H1 (cell line): ENCODE data around the gene TTC13. TPM values are rescaled to one million over a fixed set of nuclear protein-coding genes. Genes with fewer than 3 reads are reported as not detected.

Source experiments
- CTCF ChIA-PET: fragments of 300-600 bp; sonication (Branson Sonifier 250); formaldehyde crosslinking; loops from one replicate; lab custom pipeline; 2021; ENCODE audit not compliant: partially characterized antibody; lab: Charles Lee
- POLR2A ChIA-PET: fragments of 300-600 bp; sonication (Branson Sonifier 250); formaldehyde crosslinking; loops from one replicate; lab custom pipeline; 2021; ENCODE audit warnings: inconsistent platforms; ENCODE audit not compliant: partially characterized antibody; lab: Charles Lee
- DNase-seq, 2 experiments: peaks; one replicate each; pipeline versions ENCODE4 v3.0.0 to v3.0.0-alpha.2; 2010 to 2022; ENCODE audit warnings: low spot score in 2 of 2, low read depth in 1 of 2, mixed read lengths in 1 of 2
- FAIRE-seq: peaks from 2 replicates; lab custom pipeline; 2011; peaks lifted over from hg19 to GRCh38; lab: Jason Lieb, UNC
- H2AFZ ChIP-seq: 2 replicates; pipeline ENCODE4 v1.8.1; 2012; ENCODE audit warnings: low read length, inconsistent platforms
- H2AK5ac ChIP-seq: 2 replicates; pipeline ENCODE4 v1.6.1; 2013; ENCODE audit warnings: low read depth, low read length
- H2BK120ac ChIP-seq: replicated peaks from 2 replicates; pipeline ENCODE3; 2013; ENCODE audit warnings: low read depth, low read length, inconsistent platforms
- H2BK12ac ChIP-seq: 2 replicates; pipeline ENCODE4 v1.6.1; 2013; ENCODE audit warnings: low read depth, low read length
- H2BK15ac ChIP-seq: 2 replicates; pipeline ENCODE4 v1.6.1; 2013; ENCODE audit warnings: low read length
- H2BK20ac ChIP-seq: 2 replicates; pipeline ENCODE4 v1.6.1; 2013; ENCODE audit warnings: low read length
- H2BK5ac ChIP-seq: 2 replicates; pipeline ENCODE4 v1.6.1; 2013; ENCODE audit warnings: low read depth, low read length
- H3K14ac ChIP-seq: 2 replicates; pipeline ENCODE4 v1.6.1; 2013; ENCODE audit warnings: inconsistent platforms; ENCODE audit not compliant: insufficient read length
- H3K18ac ChIP-seq: 2 replicates; pipeline ENCODE4 v1.6.1; 2013; ENCODE audit warnings: low read length; ENCODE audit errors: extremely low read depth
- H3K23ac ChIP-seq: 2 replicates; pipeline ENCODE4 v1.6.1; 2013; ENCODE audit warnings: inconsistent platforms; ENCODE audit not compliant: insufficient read length
- H3K23me2 ChIP-seq: 2 replicates; pipeline ENCODE4 v1.6.1; 2013; ENCODE audit warnings: low read depth, low read length
- H3K27ac ChIP-seq: 2 replicates; pipeline ENCODE4 v1.6.1; 2011; ENCODE audit warnings: low read depth, low read length, inconsistent platforms
- H3K27me3 ChIP-seq, 4 experiments: replicated peaks in 1 of 4; 1 replicate in 1 of 4; 2 replicates in 3 of 4; pipeline versions ENCODE4 v1.6.1 to v1.8.1; 2011 to 2013; ENCODE audit warnings: low read length in 3 of 4, mild to moderate bottlenecking in 3 of 4, inconsistent platforms in 2 of 4, mixed read lengths in 2 of 4, moderate library complexity in 1 of 4; ENCODE audit not compliant: control insufficient read depth in 3 of 4, insufficient read depth in 3 of 4; ENCODE audit errors: extremely low read depth in 1 of 4
- H3K36me3 ChIP-seq, 4 experiments: 2 replicates each; pipeline versions ENCODE4 v1.6.1 to v1.8.1; 2011 to 2013; ENCODE audit warnings: mild to moderate bottlenecking in 4 of 4, low read length in 3 of 4, moderate library complexity in 2 of 4, control low read depth in 1 of 4, inconsistent platforms in 1 of 4; ENCODE audit not compliant: insufficient read depth in 4 of 4, control insufficient read depth in 2 of 4
- H3K4ac ChIP-seq: replicated peaks from 2 replicates; pipeline ENCODE3; 2013; ENCODE audit warnings: low read length, low read depth, mixed read lengths, inconsistent platforms; ENCODE audit not compliant: insufficient read length
- H3K4me1 ChIP-seq, 4 experiments: replicated peaks in 1 of 4; 1 replicate in 1 of 4; 2 replicates in 3 of 4; pipeline versions ENCODE4 v1.6.1 to v1.8.1; 2011 to 2013; ENCODE audit warnings: low read length in 3 of 4, inconsistent platforms in 2 of 4, mixed read lengths in 1 of 4; ENCODE audit not compliant: insufficient read depth in 4 of 4, control insufficient read depth in 3 of 4
- H3K4me2 ChIP-seq, 2 experiments: 2 replicates each; pipeline versions ENCODE4 v1.6.1 to v1.8.1; 2011 to 2013; ENCODE audit warnings: low read depth in 2 of 2, low read length in 2 of 2, control low read depth in 1 of 2, inconsistent platforms in 1 of 2, mild to moderate bottlenecking in 1 of 2; ENCODE audit not compliant: insufficient read depth in 1 of 2
- H3K4me3 ChIP-seq, 4 experiments: fragments of 200-600, 300-600 bp in 1 of 4; sonication (generic), shearing (Covaris generic), sonication (Bioruptor Twin) in 1 of 4; 2 replicates each; pipeline versions ENCODE4 v1.5.1 to v1.8.1; 2011 to 2016; ENCODE audit warnings: low read length in 4 of 4, low read depth in 3 of 4, control low read depth in 2 of 4, inconsistent platforms in 2 of 4, mild to moderate bottlenecking in 2 of 4, mixed read lengths in 1 of 4, moderate library complexity in 1 of 4; ENCODE audit not compliant: insufficient read depth in 2 of 4; ENCODE audit errors: extremely low read depth in 1 of 4
- H3K56ac ChIP-seq: replicated peaks from 2 replicates; pipeline ENCODE3; 2013; ENCODE audit warnings: low read depth, mild to moderate bottlenecking, mixed read lengths, low read length, inconsistent platforms; ENCODE audit not compliant: insufficient read length
- H3K79me1 ChIP-seq: 2 replicates; pipeline ENCODE4 v1.6.1; 2013; ENCODE audit warnings: low read depth, low read length, control low read depth
- H3K79me2 ChIP-seq, 2 experiments: 2 replicates each; pipeline versions ENCODE4 v1.6.1 to v1.8.1; 2012 to 2013; ENCODE audit warnings: low read length in 2 of 2, mild to moderate bottlenecking in 2 of 2, inconsistent platforms in 1 of 2; ENCODE audit not compliant: insufficient read depth in 2 of 2, control insufficient read depth in 1 of 2
- H3K9ac ChIP-seq, 4 experiments: replicated peaks in 1 of 4; 1 replicate in 1 of 4; 2 replicates in 3 of 4; pipeline versions ENCODE4 v1.6.1 to v1.8.1; 2011 to 2013; ENCODE audit warnings: low read depth in 3 of 4, low read length in 3 of 4, control low read depth in 2 of 4, mild to moderate bottlenecking in 2 of 4, moderate library complexity in 2 of 4, inconsistent platforms in 1 of 4; ENCODE audit errors: extremely low read depth in 1 of 4
- H3K9me3 ChIP-seq, 2 experiments: 2 replicates each; pipeline versions ENCODE4 v1.6.1 to v1.8.1; 2012 to 2013; ENCODE audit warnings: mild to moderate bottlenecking in 2 of 2, moderate library complexity in 2 of 2, control low read depth in 1 of 2, inconsistent platforms in 1 of 2, low read depth in 1 of 2, low read length in 1 of 2, mixed read lengths in 1 of 2; ENCODE audit not compliant: insufficient read depth in 2 of 2
- H4K20me1 ChIP-seq, 2 experiments: replicated peaks in 1 of 2; 2 replicates each; pipeline versions ENCODE3 to v1.8.1; 2011 to 2013; ENCODE audit warnings: inconsistent platforms in 2 of 2, low read length in 2 of 2, mild to moderate bottlenecking in 1 of 2; ENCODE audit not compliant: insufficient read depth in 2 of 2, control insufficient read depth in 1 of 2
- H4K5ac ChIP-seq: 2 replicates; pipeline ENCODE4 v1.6.1; 2013; ENCODE audit warnings: low read length, low read depth, mixed read lengths, inconsistent platforms; ENCODE audit not compliant: insufficient read length
- H4K8ac ChIP-seq: 2 replicates; pipeline ENCODE4 v1.8.0; 2013; ENCODE audit warnings: mild to moderate bottlenecking, moderate library complexity, low read length, inconsistent platforms; ENCODE audit not compliant: insufficient read depth; ENCODE audit errors: extremely low read depth
- H4K91ac ChIP-seq: replicated peaks from 2 replicates; pipeline ENCODE3; 2013; ENCODE audit warnings: low read length, mixed read lengths, inconsistent platforms; ENCODE audit not compliant: insufficient read length
- CEBPB ChIP-seq: IDR thresholded peaks from 2 replicates; pipeline ENCODE4 v1.6.1; 2012; ENCODE audit warnings: low read depth, low read length
- KDM1A ChIP-seq: fragments of 200-600, 300-600 bp; sonication (generic); IDR thresholded peaks from 2 replicates; pipeline ENCODE4 v1.7.1; 2016; ENCODE audit warnings: mild to moderate bottlenecking, low read length, borderline replicate concordance
- SIX5 ChIP-seq: IDR thresholded peaks from 2 replicates; pipeline ENCODE4 v1.6.1; 2011; ENCODE audit warnings: mild to moderate bottlenecking, low read depth, low read length
- WGBS, 2 experiments: shearing (Covaris generic) in 1 of 2; methylation state at CpG; one replicate each; pipeline versions ENCODE4 v1.1.6 to v1.1.7; 2013 to 2015; ENCODE audit warnings: low lambda C conversion rate in 2 of 2, mixed read lengths in 2 of 2, inconsistent platforms in 1 of 2, low coverage in 1 of 2, missing lambda C conversion rate in 1 of 2; ENCODE audit not compliant: insufficient replicate concordance in 2 of 2, insufficient coverage in 1 of 2, insufficient read length in 1 of 2; ENCODE audit errors: extremely low coverage in 1 of 2, missing lambda C conversion rate in 1 of 2; 5-methylcytosine and 5-hydroxymethylcytosine counted together
- polyA plus RNA-seq, 7 experiments: library from polyadenylated mRNA; depleted of rRNA in 3 of 7; stranded (reverse) in 5 of 7; unstranded in 2 of 7; fragments of >200 nt in 5 of 7; fragments of 200-250 nt in 2 of 7; gene quantifications; 1 replicate in 5 of 7; 2 replicates in 1 of 7; 4 replicates in 1 of 7; pipeline versions ENCODE4 v1.2.1 to v1.2.3, GENCODE V29; 2011 to 2013; ENCODE audit warnings: missing spikeins in 2 of 7, mixed read lengths in 2 of 7
- total RNA-seq: library from RNA; stranded (reverse); fragmentation: NEBNext Ultra II Directional; extraction: Animal tissue kit (Norgen Biotek cat#: 25700); gene quantifications from 2 replicates; pipeline ENCODE4 v1.2.1, GENCODE V29; 2021

The TTC13 gene
- total and polyA plus RNA-seq, 2 of the 8 experiments (the other 6 are each of a cell fraction or from before 2014, with no cell fraction given): 3.1 to 7.1 TPM

DNA sequence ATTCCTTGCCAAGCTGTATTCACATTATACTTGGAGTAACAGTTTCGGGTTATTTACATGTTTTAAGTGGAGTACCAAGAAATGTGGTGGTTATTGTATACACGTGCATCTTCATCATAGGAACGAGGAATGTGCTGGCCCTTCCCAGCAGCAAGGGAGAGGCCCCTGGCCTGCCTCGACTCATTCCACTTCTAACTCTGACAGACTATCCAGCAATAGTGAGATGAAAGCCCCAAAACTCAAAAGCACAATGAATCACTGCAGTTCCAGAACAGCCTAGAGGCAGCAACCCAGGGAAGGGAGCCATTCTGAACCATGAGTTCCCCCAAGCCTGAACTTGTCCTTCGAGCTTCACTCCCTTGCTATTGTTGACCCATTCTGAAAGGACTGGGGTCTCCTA lies 38.3 kb upstream of the TTC13 start:
- H3K4ac ChIP-seq: no peak overlapping the region
- H2BK5ac ChIP-seq: no peak overlapping the region
- POLR2A ChIA-PET: no interaction called here
- H4K20me1 ChIP-seq: peaks cover 0 to 3% of the 10 kb centered on the region in 2 experiments
- no peak overlapping the region for H3K23ac ChIP-seq
- no peaks in the 10 kb centered on the region for H3K79me2 ChIP-seq
- TF ChIP-seq CEBPB (no peak), SIX5 (no peak), KDM1A (no peak)
- H2BK12ac ChIP-seq: no peak overlapping the region
- no peak overlapping the region for H2AK5ac ChIP-seq
- peaks cover 0 to 6% (median 2%) of the 10 kb centered on the region in 4 experiments; a peak in 3 of 7 replicates for H3K27me3 ChIP-seq
- no peak overlapping the region for H4K8ac ChIP-seq
- no peaks in the 10 kb centered on the region for H3K9me3 ChIP-seq
- FAIRE-seq: no peak
- H2BK15ac ChIP-seq: no peak overlapping the region
- 86% methylated on average over 5 of the region's 5 CpGs; no CpG with 5 or more reads in 1 of the 2 experiments for WGBS, 2 experiments
- no peaks in the 10 kb centered on the region for H3K36me3 ChIP-seq
- H3K4me3 ChIP-seq: no peak overlapping the region
- no peak overlapping the region for H3K18ac ChIP-seq
- H3K4me2 ChIP-seq: no peak overlapping the region
- no peak overlapping the region for H3K9ac ChIP-seq
- no peak overlapping the region for H3K14ac ChIP-seq
- H4K91ac ChIP-seq: no peak overlapping the region
- peaks cover 2 to 7% (median 6%) of the 10 kb centered on the region in 4 experiments; a peak in 5 of 7 replicates for H3K4me1 ChIP-seq
- no peaks in the 10 kb centered on the region for H3K23me2 ChIP-seq
- H4K5ac ChIP-seq: no peak overlapping the region
- DNase-seq: no peak
- H3K79me1 ChIP-seq: no peaks in the 10 kb centered on the region
- no peak overlapping the region for H3K56ac ChIP-seq
- CTCF ChIA-PET: interaction anchor here (0.8 to 4.0 kb wide), 7 partner anchors 13 to 194 kb away, joined by 3 to 14 read pairs (median 3); no protein-coding TSS in a partner anchor
- no peak overlapping the region for H2BK120ac ChIP-seq
- H2AFZ ChIP-seq: no peak overlapping the region
- no peak overlapping the region for H2BK20ac ChIP-seq
- H3K27ac ChIP-seq: no peak overlapping the region
